Neuronal stem cell (in vitro differentiated cells): ENCODE measurements around the gene SIRT6.
"Not testable (repeated sequence)": the region's sequence is repeated elsewhere in the genome, so short reads cannot be mapped to it uniquely, and the experiment has no call there.

Source experiments
- DNase-seq: peaks from one replicate; pipeline ENCODE4 v3.0.0-alpha.2; 2013; ENCODE audit warnings: low spot score
- H2AFZ ChIP-seq: one replicate; pipeline ENCODE4 v1.6.1; 2013; ENCODE audit warnings: mild to moderate bottlenecking, low read length, inconsistent platforms
- H2AK5ac ChIP-seq: 2 replicates; pipeline ENCODE4 v1.6.1; 2013; ENCODE audit warnings: low read depth, mild to moderate bottlenecking, inconsistent platforms, low read length, moderate library complexity, mixed read lengths
- H2BK120ac ChIP-seq: 2 replicates; pipeline ENCODE4 v1.6.1; 2013; ENCODE audit warnings: low read depth, mild to moderate bottlenecking, inconsistent platforms, low read length, moderate library complexity, mixed read lengths
- H2BK12ac ChIP-seq: one replicate; pipeline ENCODE4 v1.6.1; 2013; ENCODE audit warnings: low read length, inconsistent platforms
- H2BK15ac ChIP-seq: 2 replicates; pipeline ENCODE4 v1.6.1; 2013; ENCODE audit warnings: mild to moderate bottlenecking, low read length, inconsistent platforms, mixed read lengths
- H2BK5ac ChIP-seq: one replicate; pipeline ENCODE4 v1.6.1; 2013; ENCODE audit warnings: inconsistent platforms, mild to moderate bottlenecking, low read length, moderate library complexity
- H3K14ac ChIP-seq: one replicate; pipeline ENCODE4 v1.6.1; 2013; ENCODE audit warnings: low read length, inconsistent platforms
- H3K18ac ChIP-seq: 2 replicates; pipeline ENCODE4 v1.6.1; 2013; ENCODE audit warnings: low read length, inconsistent platforms
- H3K23ac ChIP-seq: 2 replicates; pipeline ENCODE4 v1.6.1; 2013; ENCODE audit warnings: low read depth, mild to moderate bottlenecking, mixed read lengths, low read length, inconsistent platforms; ENCODE audit not compliant: poor library complexity
- H3K27ac ChIP-seq: replicated peaks from 3 replicates; pipeline ENCODE4 v1.5.1; 2013; ENCODE audit warnings: low read length, inconsistent platforms
- H3K27me3 ChIP-seq, 3 experiments: 2 replicates each; pipeline ENCODE4 v1.6.1; 2013; ENCODE audit warnings: low read length in 3 of 3, mild to moderate bottlenecking in 2 of 3, inconsistent platforms in 1 of 3, low read depth in 1 of 3, mixed read lengths in 1 of 3, moderate library complexity in 1 of 3; ENCODE audit not compliant: control insufficient read depth in 3 of 3, insufficient read depth in 3 of 3
- H3K36me3 ChIP-seq, 2 donors: replicated peaks in 1 of 2; 2 replicates each; pipeline ENCODE4 v1.6.1; 2013; ENCODE audit warnings: low read length in 2 of 2; ENCODE audit not compliant: control insufficient read depth in 2 of 2, insufficient read depth in 2 of 2
- H3K4ac ChIP-seq: 2 replicates; pipeline ENCODE4 v1.6.1; 2013; ENCODE audit warnings: inconsistent platforms, mild to moderate bottlenecking, low read length, moderate library complexity
- H3K4me1 ChIP-seq, 2 donors: 1 replicate in 1 of 2; 2 replicates in 1 of 2; pipeline ENCODE4 v1.6.1; 2013; ENCODE audit warnings: low read length in 2 of 2, low read depth in 1 of 2; ENCODE audit not compliant: control insufficient read depth in 2 of 2, insufficient read depth in 1 of 2
- H3K4me2 ChIP-seq: one replicate; pipeline ENCODE4 v1.6.1; 2013; ENCODE audit warnings: mild to moderate bottlenecking, low read length, inconsistent platforms; ENCODE audit not compliant: insufficient read depth, poor library complexity, severe bottlenecking
- H3K4me3 ChIP-seq, 2 donors: 2 replicates each; pipeline ENCODE4 v1.5.1; 2013; ENCODE audit warnings: low read length in 2 of 2, mild to moderate bottlenecking in 2 of 2, inconsistent platforms in 1 of 2, moderate library complexity in 1 of 2
- H3K79me1 ChIP-seq: one replicate; pipeline ENCODE4 v1.6.1; 2013; ENCODE audit warnings: low read depth, mild to moderate bottlenecking, inconsistent platforms, low read length, moderate library complexity
- H3K9ac ChIP-seq: one replicate; pipeline ENCODE4 v1.6.1; 2013; ENCODE audit warnings: mild to moderate bottlenecking, low read depth, low read length, inconsistent platforms; ENCODE audit not compliant: poor library complexity
- H3K9me3 ChIP-seq, 2 donors: replicated peaks in 1 of 2; 2 replicates each; pipeline versions ENCODE3 to v1.6.1; 2013; ENCODE audit warnings: low read length in 2 of 2, mild to moderate bottlenecking in 2 of 2, inconsistent platforms in 1 of 2, low read depth in 1 of 2, mixed read lengths in 1 of 2, moderate library complexity in 1 of 2; ENCODE audit not compliant: control insufficient read depth in 2 of 2, insufficient read depth in 1 of 2
- H4K8ac ChIP-seq: one replicate; pipeline ENCODE4 v1.6.1; 2013; ENCODE audit warnings: low read depth, mild to moderate bottlenecking, inconsistent platforms, low read length, moderate library complexity
- H4K91ac ChIP-seq: one replicate; pipeline ENCODE4 v1.6.1; 2013; ENCODE audit warnings: low read length, low read depth, mild to moderate bottlenecking, inconsistent platforms; ENCODE audit not compliant: poor library complexity
- WGBS, 2 donors: extraction: QIAGEN DNeasy Blood & Tissue Kit; methylation state at CpG; one replicate each; pipeline ENCODE4 v1.1.7; 2013; ENCODE audit warnings: missing lambda C conversion rate in 2 of 2, mixed read lengths in 1 of 2; ENCODE audit not compliant: insufficient read length in 2 of 2, insufficient replicate concordance in 1 of 2; ENCODE audit errors: extremely low coverage in 2 of 2; 5-methylcytosine and 5-hydroxymethylcytosine counted together

SIRT6 gene

GRCh38 chr19:4196587-4197148 is 14.3 kb upstream of the SIRT6 start:
- Histone ChIP-seq H3K4me1 (peaks cover 0 to 1% of the 10 kb centered on the region in 2 donors), H2BK15ac (no peak overlapping the region), H3K4me2 (peak overlapping the region; percentile 4), H4K8ac (no peak overlapping the region), H3K14ac (no peak overlapping the region), H3K27ac (no peak overlapping the region), H2AFZ (no peak overlapping the region), H3K9me3 (peaks cover 0 to 5% of the 10 kb centered on the region in 2 donors), H2BK120ac (no peak overlapping the region), H4K91ac (no peak overlapping the region), H3K9ac (no peak overlapping the region), H2BK5ac (no peak overlapping the region), H3K4me3 (no peak overlapping the region), H2AK5ac (no peak overlapping the region), H3K79me1 (no peaks in the 10 kb centered on the region), H2BK12ac (no peak overlapping the region), H3K18ac (no peak overlapping the region), H3K23ac (no peak overlapping the region), H3K4ac (no peak overlapping the region), H3K27me3 (peaks cover 0 to 30% (median 26%) of the 10 kb centered on the region in 3 experiments), H3K36me3 (no peaks in the 10 kb centered on the region)
- DNase-seq: no peak
- WGBS, 2 donors: no CpG with 5 or more reads among the region's 22 CpGs

GRCh38 chr19:4196009-4196408 is 13.6 kb upstream of the SIRT6 start:
- Histone ChIP-seq H4K91ac (no peak overlapping the region), H2AK5ac (no peak overlapping the region), H3K9ac (no peak overlapping the region), H3K79me1 (no peaks in the 10 kb centered on the region), H3K4ac (no peak overlapping the region), H3K27me3 (peaks cover 0 to 30% (median 26%) of the 10 kb centered on the region in 3 experiments), H3K18ac (no peak overlapping the region), H2BK120ac (no peak overlapping the region), H2BK15ac (no peak overlapping the region), H3K27ac (no peak overlapping the region), H3K4me1 (peaks cover 0 to 1% of the 10 kb centered on the region in 2 donors), H2AFZ (no peak overlapping the region), H3K23ac (no peak overlapping the region), H2BK5ac (no peak overlapping the region), H3K4me2 (no peak overlapping the region), H4K8ac (no peak overlapping the region), H3K9me3 (peaks cover 0 to 5% of the 10 kb centered on the region in 2 donors), H3K4me3 (no peak overlapping the region), H3K36me3 (no peaks in the 10 kb centered on the region), H3K14ac (no peak overlapping the region), H2BK12ac (no peak overlapping the region)
- DNase-seq: no peak
- no CpG with 5 or more reads among the region's 8 CpGs for WGBS, 2 donors

GRCh38 chr19:4194353-4194752 is 12.0 kb upstream of the SIRT6 start:
- Histone ChIP-seq H3K4me1 (peaks cover 0 to 1% of the 10 kb centered on the region in 2 donors), H2AK5ac (no peak overlapping the region), H3K4me3 (no peak overlapping the region), H3K9me3 (peaks cover 0 to 5% of the 10 kb centered on the region in 2 donors), H2BK5ac (no peak overlapping the region), H3K4me2 (no peak overlapping the region), H2BK12ac (no peak overlapping the region), H3K27ac (no peak overlapping the region), H2AFZ (peak overlapping the region; percentile 20), H2BK120ac (no peak overlapping the region), H3K36me3 (no peaks in the 10 kb centered on the region), H4K91ac (no peak overlapping the region), H3K4ac (no peak overlapping the region), H3K27me3 (peaks cover 0 to 19% (median 17%) of the 10 kb centered on the region in 3 experiments), H3K14ac (no peak overlapping the region), H4K8ac (no peak overlapping the region), H3K79me1 (no peaks in the 10 kb centered on the region), H3K23ac (no peak overlapping the region), H3K18ac (no peak overlapping the region), H3K9ac (no peak overlapping the region), H2BK15ac (no peak overlapping the region)
- DNase-seq: no peak
- WGBS, 2 donors: no CpG with 5 or more reads among the region's 7 CpGs

GRCh38 chr19:4192537-4192936 is 10.2 kb upstream of the SIRT6 start:
- not testable (repeated sequence) for H2BK15ac ChIP-seq, H3K9me3 ChIP-seq, H3K4ac ChIP-seq, H3K4me1 ChIP-seq, DNase-seq, H3K27me3 ChIP-seq, H2BK120ac ChIP-seq, H3K23ac ChIP-seq, H3K36me3 ChIP-seq, H4K91ac ChIP-seq, H3K9ac ChIP-seq, H2AFZ ChIP-seq, H3K4me2 ChIP-seq, H2AK5ac ChIP-seq, H4K8ac ChIP-seq, H3K18ac ChIP-seq, H3K4me3 ChIP-seq, H2BK5ac ChIP-seq, H2BK12ac ChIP-seq, H3K79me1 ChIP-seq, H3K27ac ChIP-seq, H3K14ac ChIP-seq
- no CpG with 5 or more reads among the region's 3 CpGs for WGBS, 2 donors
